Measurements from ENCODE around the gene TRRAP. TPM values are rescaled to one million over a fixed set of nuclear protein-coding genes. Genes with fewer than 3 reads are reported as not detected.

Gene TRRAP
- total and polyA plus RNA-seq, 4 donors, result 4.3 to 22.7 (median 10.1) TPM

- no peak overlapping the region for H3K9ac ChIP-seq (ENCODE audit: low read depth in 1 of 2, low read length in 2 of 2)
- H3K36me3 ChIP-seq (ENCODE audit: control insufficient read depth in 4 of 4, insufficient read depth in 3 of 4, low read depth in 1 of 4, low read length in 3 of 4), result peaks cover 14 to 82% (median 46%) of the 10 kb centered on the region in 4 donors
- H3K27me3 ChIP-seq (ENCODE audit: control insufficient read depth in 4 of 4, insufficient read depth in 4 of 4, low read length in 3 of 4), result no peaks in the 10 kb centered on the region
- no peak overlapping the region for H3K4me3 ChIP-seq (ENCODE audit: low read depth in 1 of 3, low read length in 3 of 3)
- WGBS, result 85% methylated on average over 7 of the region's 7 CpGs
- H3K9me3 ChIP-seq (ENCODE audit: control insufficient read depth in 4 of 4, low read length in 3 of 4), result no peaks in the 10 kb centered on the region
- TF ChIP-seq ZBTB33 (IDR thresholded peaks at IDR 0.05) (no peak), GABPA (IDR thresholded peaks at IDR 0.05 in 1 of 2, conservative IDR thresholded peaks at IDR 0.05 in 1 of 2) (no peak), ATF3 (IDR thresholded peaks at IDR 0.05) (no peak), FOXA1 (IDR thresholded peaks at IDR 0.05) (no peak), YY1 (IDR thresholded peaks at IDR 0.05) (no peak), NR2F2 (IDR thresholded peaks at IDR 0.05) (no peak), TAF1 (conservative IDR thresholded peaks at IDR 0.05) (no peak)
- H3K4me1 ChIP-seq (ENCODE audit: control insufficient read depth in 4 of 4, insufficient read depth in 4 of 4, low read length in 3 of 4), result no peaks in the 10 kb centered on the region
- H3K27ac ChIP-seq (ENCODE audit: low read depth in 1 of 2, low read length in 2 of 2), result no peak overlapping the region
- DNase-seq (ENCODE audit: low spot score), result no peak
Observed at GRCh38 chr7:98945852-98946251, 67.5 kb downstream of the TRRAP start.

GRCh38 chr7:98946389-98946788, 68.1 kb downstream of the TRRAP start:
- WGBS, result 97% methylated on average over 8 of the region's 8 CpGs

More at GRCh38 chr7:98946389-98946788, 68.1 kb downstream of the TRRAP start:
- no peak for TF ChIP-seq JUND (IDR thresholded peaks at IDR 0.05)
- TF ChIP-seq EGR1 (IDR thresholded peaks at IDR 0.05; ENCODE audit: low read depth in 2 of 2), result no peak
- TF ChIP-seq YY1 (IDR thresholded peaks at IDR 0.05), result no peak
- no peak for TF ChIP-seq RXRA (IDR thresholded peaks at IDR 0.05)
- no peak for TF ChIP-seq RAD21 (IDR thresholded peaks at IDR 0.05)
- no peak for TF ChIP-seq FOXA1 (IDR thresholded peaks at IDR 0.05)
- no peak for TF ChIP-seq GABPA (IDR thresholded peaks at IDR 0.05 in 1 of 2, conservative IDR thresholded peaks at IDR 0.05 in 1 of 2)
- TF ChIP-seq ATF3 (IDR thresholded peaks at IDR 0.05), result no peak
- TF ChIP-seq NR2F2 (IDR thresholded peaks at IDR 0.05), result no peak
- TF ChIP-seq TAF1 (conservative IDR thresholded peaks at IDR 0.05), result no peak
- TF ChIP-seq HNF4G (IDR thresholded peaks at IDR 0.05), result no peak
- TF ChIP-seq ZBTB33 (IDR thresholded peaks at IDR 0.05), result no peak
- no peak for TF ChIP-seq SP1 (IDR thresholded peaks at IDR 0.05)
- no peak for TF ChIP-seq REST (IDR thresholded peaks at IDR 0.05)
- TF ChIP-seq CTCF (IDR thresholded peaks at IDR 0.05; ENCODE audit: low read depth, low read length, missing input control), result no peak
- no peak for TF ChIP-seq MAX (IDR thresholded peaks at IDR 0.05)
- no peak for TF ChIP-seq FOXA2 (IDR thresholded peaks at IDR 0.05)
- TF ChIP-seq HNF4A (conservative IDR thresholded peaks at IDR 0.05), result no peak
- no peak for DNase-seq (ENCODE audit: low spot score)
- Histone ChIP-seq H3K9ac (ENCODE audit: low read depth in 1 of 2, low read length in 2 of 2) (no peak overlapping the region), H3K4me3 (ENCODE audit: low read depth in 1 of 3, low read length in 3 of 3) (no peak overlapping the region), H3K27me3 (ENCODE audit: control insufficient read depth in 4 of 4, insufficient read depth in 4 of 4, low read length in 3 of 4) (no peaks in the 10 kb centered on the region), H3K9me3 (ENCODE audit: control insufficient read depth in 4 of 4, low read length in 3 of 4) (no peaks in the 10 kb centered on the region), H3K4me1 (ENCODE audit: control insufficient read depth in 4 of 4, insufficient read depth in 4 of 4, low read length in 3 of 4) (no peaks in the 10 kb centered on the region), H3K36me3 (ENCODE audit: control insufficient read depth in 4 of 4, insufficient read depth in 3 of 4, low read depth in 1 of 4, low read length in 3 of 4) (peaks cover 16 to 83% (median 47%) of the 10 kb centered on the region in 4 donors), H3K27ac (ENCODE audit: low read depth in 1 of 2, low read length in 2 of 2) (no peak overlapping the region)
